H1 (cell line): ENCODE measurements around the gene TBC1D25.

Experiments used
- CTCF ChIP-seq, 3 experiments: IDR thresholded peaks; 1 replicate in 2 of 3; 2 replicates in 1 of 3; pipeline versions ENCODE4 v1.5.1 to v1.6.1; 2011; ENCODE audit warnings: low read length in 3 of 3, mild to moderate bottlenecking in 3 of 3, inconsistent platforms in 2 of 3, low read depth in 1 of 3, moderate library complexity in 1 of 3; ENCODE audit not compliant: insufficient read depth in 1 of 3; ENCODE audit errors: control extremely low read depth in 1 of 3
- KDM1A ChIP-seq: fragments of 200-600, 300-600 bp; sonication (generic); IDR thresholded peaks from 2 replicates; pipeline ENCODE4 v1.7.1; 2016; ENCODE audit warnings: mild to moderate bottlenecking, low read length, borderline replicate concordance
- POLR2AphosphoS5 ChIP-seq: IDR thresholded peaks from 2 replicates; pipeline ENCODE4 v1.6.1; 2011; ENCODE audit warnings: low read depth, low read length

DNA sequence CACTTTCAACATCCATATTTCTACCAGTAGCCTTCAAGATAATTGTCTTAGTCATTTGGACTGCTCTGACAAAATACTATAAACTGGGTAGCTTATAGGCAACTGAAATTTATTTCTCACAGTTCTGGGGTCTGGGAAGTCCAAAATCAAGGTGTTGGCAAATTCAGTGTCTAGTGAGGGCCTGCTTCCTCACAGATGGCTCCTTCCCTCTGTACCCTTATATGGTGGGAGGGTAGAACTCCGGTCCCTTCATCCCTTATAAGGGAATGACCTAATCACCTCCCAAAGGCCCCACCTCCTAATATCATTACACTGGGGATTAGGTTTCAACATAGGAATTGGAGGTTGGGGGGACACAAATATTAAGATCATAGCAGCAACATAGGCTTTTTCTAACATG, 7.4 kb upstream of the TBC1D25 start:
- TF ChIP-seq CTCF (IDR thresholded peaks at IDR 0.05; ENCODE audit: control extremely low read depth in 1 of 3, insufficient read depth in 1 of 3, low read depth in 1 of 3, low read length in 3 of 3) (no peak), KDM1A (no peak), POLR2AphosphoS5 (no peak)
